Activated T-helper 2 cell treated with anti-CD3 and anti-CD28 coated beads, Interferon-gamma antibody, Interleukin-2, Interleukin-4, amounts not matched to agents 10 μg/mL and 5 μg/mL and 100 μg/mL, durations not matched to agents 14 hours and 24 hours and 36 hours (primary cell): ENCODE data around the gene OVCA2. TPM values are rescaled to one million over a fixed set of nuclear protein-coding genes. Genes with fewer than 3 reads are reported as not detected.

Experiments used
- DNase-seq: peaks from one replicate; pipeline ENCODE4 v3.0.0; 2021; ENCODE audit warnings: low spot score
- H3K27ac Mint-ChIP-seq: one replicate; pipeline ENCODE4 v1.8.0; 2021; ENCODE audit warnings: mixed read lengths
- H3K27me3 Mint-ChIP-seq: one replicate; pipeline ENCODE4 v1.8.0; 2021; ENCODE audit warnings: low read depth, mixed read lengths
- H3K36me3 Mint-ChIP-seq: one replicate; pipeline ENCODE4 v1.8.0; 2021; ENCODE audit warnings: low read depth, mixed read lengths
- H3K4me1 Mint-ChIP-seq: one replicate; pipeline ENCODE4 v1.8.0; 2021; ENCODE audit warnings: low read depth, mixed read lengths
- H3K4me3 Mint-ChIP-seq: one replicate; pipeline ENCODE4 v1.8.0; 2021; ENCODE audit warnings: low read depth, mild to moderate bottlenecking, moderate library complexity, mixed read lengths
- H3K9me3 Mint-ChIP-seq: one replicate; pipeline ENCODE4 v1.8.0; 2021; ENCODE audit warnings: mixed read lengths
- intact Hi-C: fragments of 100-400 bp; cut with micrococcal nuclease; formaldehyde crosslinking; loops from one replicate; pipeline ENCODE4 v1.15.1; 2023
- total RNA-seq: library from RNA; stranded (reverse); gene quantifications from 2 replicates; pipeline ENCODE4 v1.2.3, GENCODE V29; 2022

OVCA2 gene
- total RNA-seq, 1 donor from 2014 or later: 29.9 TPM

GRCh38 chr17:2028737-2029136 lies 13.1 kb upstream of the OVCA2 start:
- Mint-ChIP-seq H3K9me3 (no peaks in the 10 kb centered on the region), H3K27ac (no peak overlapping the region), H3K4me3 (no peak overlapping the region), H3K27me3 (peaks cover 34% of the 10 kb centered on the region), H3K4me1 (peaks cover 12% of the 10 kb centered on the region), H3K36me3 (peaks cover 3% of the 10 kb centered on the region)
- intact Hi-C loops: no loop called here
- no peak for DNase-seq

- H3K27ac Mint-ChIP-seq: peak within 1 kb of the TSS; percentile 69
- no peaks in the 10 kb centered on the region for H3K9me3 Mint-ChIP-seq
- peaks cover 32% of the 10 kb centered on the region for H3K27me3 Mint-ChIP-seq
- DNase-seq: peak; percentile 83
- H3K36me3 Mint-ChIP-seq: peaks cover 3% of the 10 kb centered on the region
- intact Hi-C loops: loop anchor here (1.0 to 2.0 kb wide), 2 partner anchors 11 to 121 kb away; no protein-coding TSS in a partner anchor
- peak within 1 kb of the TSS; percentile 95 for H3K4me3 Mint-ChIP-seq
- peaks cover 12% of the 10 kb centered on the region for H3K4me1 Mint-ChIP-seq
These were observed 11.7 kb upstream of the OVCA2 start, which contains the start of gene DPH1 for GRCh38 chr17:2029911-2030778. Gene DPH1, plus strand, starts transcription at chr17:2030153. Its CDS starts 17 bp downstream, at chr17:2030170.

- no peak for DNase-seq
- Mint-ChIP-seq H3K36me3 (peaks cover 3% of the 10 kb centered on the region), H3K4me1 (peaks cover 12% of the 10 kb centered on the region), H3K9me3 (no peaks in the 10 kb centered on the region), H3K27ac (peak overlapping the region; percentile 69), H3K27me3 (peaks cover 28% of the 10 kb centered on the region), H3K4me3 (peak overlapping the region; percentile 95)
- intact Hi-C loops: loop anchor here (1.0 to 2.0 kb wide), 2 partner anchors 11 to 122 kb away; no protein-coding TSS in a partner anchor
These were observed 11.1 kb upstream of the OVCA2 start for GRCh38 chr17:2030779-2031163.

GRCh38 chr17:2033153-2033552 lies 8.7 kb upstream of the OVCA2 start:
- no peaks in the 10 kb centered on the region for H3K9me3 Mint-ChIP-seq
- intact Hi-C loops: no loop called here
- H3K36me3 Mint-ChIP-seq: peaks cover 18% of the 10 kb centered on the region
- no peak overlapping the region for H3K27ac Mint-ChIP-seq
- H3K4me3 Mint-ChIP-seq: no peak overlapping the region
- H3K27me3 Mint-ChIP-seq: peaks cover 8% of the 10 kb centered on the region
- peaks cover 7% of the 10 kb centered on the region for H3K4me1 Mint-ChIP-seq
- no peak for DNase-seq

- no peak for DNase-seq
- no peaks in the 10 kb centered on the region for H3K9me3 Mint-ChIP-seq
- no peak overlapping the region for H3K27ac Mint-ChIP-seq
- peaks cover 7% of the 10 kb centered on the region for H3K4me1 Mint-ChIP-seq
- H3K4me3 Mint-ChIP-seq: no peak overlapping the region
- peaks cover 18% of the 10 kb centered on the region for H3K36me3 Mint-ChIP-seq
- intact Hi-C loops: no loop called here
- no peaks in the 10 kb centered on the region for H3K27me3 Mint-ChIP-seq
These were observed 7.7 kb upstream of the OVCA2 start for GRCh38 chr17:2034157-2034556.

GRCh38 chr17:2034806-2035540 lies 6.8 kb upstream of the OVCA2 start:
- no peaks in the 10 kb centered on the region for H3K27me3 Mint-ChIP-seq

GRCh38 chr17:2035541-2036488 lies 6.0 kb upstream of the OVCA2 start:
- intact Hi-C loops: no loop called here
- no peaks in the 10 kb centered on the region for H3K27me3 Mint-ChIP-seq
- no peak overlapping the region for H3K4me3 Mint-ChIP-seq
- no peak for DNase-seq
- H3K27ac Mint-ChIP-seq: no peak overlapping the region
- peaks cover 7% of the 10 kb centered on the region for H3K4me1 Mint-ChIP-seq
- H3K9me3 Mint-ChIP-seq: no peaks in the 10 kb centered on the region
- H3K36me3 Mint-ChIP-seq: peaks cover 26% of the 10 kb centered on the region

More at GRCh38 chr17:2034806-2035540, 6.8 kb upstream of the OVCA2 start:
- Mint-ChIP-seq H3K4me1 (peaks cover 7% of the 10 kb centered on the region), H3K36me3 (peaks cover 21% of the 10 kb centered on the region), H3K9me3 (no peaks in the 10 kb centered on the region), H3K4me3 (no peak overlapping the region), H3K27ac (no peak overlapping the region)
- DNase-seq: no peak
- intact Hi-C loops: no loop called here

- no peak for DNase-seq
- Mint-ChIP-seq H3K9me3 (no peaks in the 10 kb centered on the region), H3K27ac (no peak overlapping the region), H3K4me3 (no peak overlapping the region), H3K36me3 (peaks cover 33% of the 10 kb centered on the region), H3K27me3 (no peaks in the 10 kb centered on the region), H3K4me1 (peaks cover 10% of the 10 kb centered on the region)
- intact Hi-C loops: no loop called here
These were observed 4.7 kb upstream of the OVCA2 start for GRCh38 chr17:2037155-2037554.

- DNase-seq: no peak
- no peak overlapping the region for H3K27ac Mint-ChIP-seq
- H3K27me3 Mint-ChIP-seq: no peaks in the 10 kb centered on the region
- H3K36me3 Mint-ChIP-seq: peaks cover 58% of the 10 kb centered on the region
- intact Hi-C loops: loop anchor here (5.0 to 10.0 kb wide), 2 partner anchors 323 to 396 kb away; partner anchors contain the start of genes RILP and SCARF1
- no peaks in the 10 kb centered on the region for H3K9me3 Mint-ChIP-seq
- H3K4me3 Mint-ChIP-seq: peak overlapping the region; percentile 17
- H3K4me1 Mint-ChIP-seq: peaks cover 21% of the 10 kb centered on the region
These were observed 1.5 kb upstream of the OVCA2 start for GRCh38 chr17:2040219-2040827.

GRCh38 chr17:2040942-2041560 lies 771 bp upstream of the OVCA2 start:
- no peak for DNase-seq
- H3K4me1 Mint-ChIP-seq: peaks cover 21% of the 10 kb centered on the region
- no peaks in the 10 kb centered on the region for H3K9me3 Mint-ChIP-seq
- H3K27me3 Mint-ChIP-seq: no peaks in the 10 kb centered on the region
- intact Hi-C loops: loop anchor here (1.0 to 10.0 kb wide), 3 partner anchors 11 to 396 kb away; partner anchors contain the start of genes DPH1, RILP and SCARF1
- H3K36me3 Mint-ChIP-seq: peaks cover 57% of the 10 kb centered on the region
- H3K27ac Mint-ChIP-seq: no peak overlapping the region
- H3K4me3 Mint-ChIP-seq: peak overlapping the region; percentile 89

GRCh38 chr17:2042390-2042847 lies 597 bp downstream of the OVCA2 start:
- no peaks in the 10 kb centered on the region for H3K27me3 Mint-ChIP-seq

More at GRCh38 chr17:2042390-2042847, 597 bp downstream of the OVCA2 start:
- DNase-seq: no peak
- H3K27ac Mint-ChIP-seq: peak overlapping the region; percentile 91
- H3K9me3 Mint-ChIP-seq: no peaks in the 10 kb centered on the region
- peaks cover 21% of the 10 kb centered on the region for H3K4me1 Mint-ChIP-seq
- intact Hi-C loops: loop anchor here (5.0 to 10.0 kb wide), 2 partner anchors 325 to 398 kb away; partner anchors contain the start of genes RILP and SCARF1
- peak overlapping the region; percentile 89 for H3K4me3 Mint-ChIP-seq
- H3K36me3 Mint-ChIP-seq: peaks cover 53% of the 10 kb centered on the region
